Panc1 (cell line): Measurements from ENCODE around the gene MATCAP1. TPM values are rescaled to one million over a fixed set of nuclear protein-coding genes. Genes with fewer than 3 reads are reported as not detected.

Experiments
- ATAC-seq: fragments of 200-7000 bp; cut with Tn5 transposase; 2 replicates; pipeline ENCODE4 v1.9.1; 2020; ENCODE audit warnings: mild to moderate bottlenecking, moderate library complexity
- BruUV-seq: library from RNA; stranded (reverse); fragments of 400-500 nt; replicated peaks from 2 replicates; lab custom pipeline; 2021; lab: Mats Ljungman, UMichigan
- CTCF ChIA-PET: fragments of 300-600 bp; sonication (Branson Sonifier 250); formaldehyde crosslinking; loops from one replicate; lab custom pipeline; 2022; ENCODE audit warnings: antibody characterized with exemption; lab: Charles Lee
- POLR2A ChIA-PET: fragments of 300-600 bp; sonication (Branson Sonifier 250); formaldehyde crosslinking; loops from one replicate; lab custom pipeline; 2022; ENCODE audit warnings: antibody characterized with exemption; lab: Charles Lee
- DNase-seq: peaks from one replicate; pipeline ENCODE4 v3.0.0-alpha.2; 2010; ENCODE audit warnings: low read depth, low spot score
- H3K27ac ChIP-seq: 2 replicates; pipeline ENCODE4 v1.5.1; 2011; ENCODE audit warnings: mild to moderate bottlenecking, low read length, inconsistent platforms
- H3K27me3 ChIP-seq: fragments of 200-500 bp; sonication (Bioruptor generic); 2 replicates; pipeline ENCODE4 v1.6.0; 2014; ENCODE audit warnings: low read length, inconsistent platforms; ENCODE audit not compliant: control insufficient read depth, insufficient read depth
- H3K36me3 ChIP-seq: fragments of 200-500 bp; sonication (Bioruptor generic); 2 replicates; pipeline ENCODE4 v1.5.1; 2014; ENCODE audit warnings: inconsistent platforms, mild to moderate bottlenecking, low read length, moderate library complexity; ENCODE audit not compliant: control insufficient read depth, insufficient read depth
- H3K4me1 ChIP-seq: 2 replicates; pipeline ENCODE4 v1.5.1; 2011; ENCODE audit warnings: inconsistent platforms, mild to moderate bottlenecking, low read length, moderate library complexity; ENCODE audit not compliant: control insufficient read depth, insufficient read depth
- H3K4me3 ChIP-seq, 2 experiments: 2 replicates each; pipeline ENCODE4 v1.5.1; 2011 to 2012; ENCODE audit warnings: low read depth in 2 of 2, low read length in 2 of 2, mild to moderate bottlenecking in 2 of 2, inconsistent platforms in 1 of 2, moderate library complexity in 1 of 2
- H3K9me3 ChIP-seq: fragments of 200-500 bp; sonication (Bioruptor generic); 2 replicates; pipeline ENCODE4 v1.5.1; 2014; ENCODE audit warnings: low read depth, mild to moderate bottlenecking, inconsistent platforms, low read length, moderate library complexity; ENCODE audit not compliant: control insufficient read depth, insufficient read depth
- POLR2AphosphoS5 ChIP-seq: IDR thresholded peaks from 2 replicates; pipeline ENCODE4 v1.6.1; 2012; ENCODE audit warnings: mild to moderate bottlenecking, low read depth, low read length, moderate library complexity
- SIN3A ChIP-seq: IDR thresholded peaks from 2 replicates; pipeline ENCODE4 v1.6.1; 2012; ENCODE audit warnings: low read depth, mild to moderate bottlenecking, low read length, moderate library complexity, borderline replicate concordance; ENCODE audit not compliant: insufficient read depth
- TCF7L2 ChIP-seq: IDR thresholded peaks from 2 replicates; pipeline ENCODE4 v1.6.1; 2011; ENCODE audit warnings: mild to moderate bottlenecking, low read depth, low read length, inconsistent platforms
- in situ Hi-C: cut with HindIII; loops from 2 replicates; pipeline ENCODE4 v1.10.0; 2016; ENCODE audit warnings: low sequenced_read_pairs, low pct_unique_long_range_greater_than_20kb
- intact Hi-C: fragments of 100-400 bp; cut with micrococcal nuclease; formaldehyde crosslinking; loops from one replicate; pipeline ENCODE4 v1.10.0; 2022; ENCODE audit not compliant: unreplicated experiment
- total RNA-seq: library from RNA; stranded (reverse); gene quantifications from one replicate; pipeline ENCODE4 v1.2.1, GENCODE V29; 2021; ENCODE audit not compliant: unreplicated experiment
- TF ChIP-seq, protein P1 (sequence below): fragments of 450-650 bp; IDR thresholded peaks from 2 replicates; pipeline ENCODE4 v1.5.1; 2017; ENCODE audit warnings: mild to moderate bottlenecking
- TF ChIP-seq, protein P2 (sequence below), 2 experiments: IDR thresholded peaks; 2 replicates each; pipeline ENCODE4 v1.6.1; 2011 to 2012; ENCODE audit warnings: low read depth in 2 of 2, control low read depth in 1 of 2, low read length in 1 of 2, mild to moderate bottlenecking in 1 of 2, moderate library complexity in 1 of 2; ENCODE audit not compliant: insufficient read depth in 1 of 2

MATCAP1 gene
- total RNA-seq, 1 experiment from 2014 or later: 13.9 TPM

DNA sequence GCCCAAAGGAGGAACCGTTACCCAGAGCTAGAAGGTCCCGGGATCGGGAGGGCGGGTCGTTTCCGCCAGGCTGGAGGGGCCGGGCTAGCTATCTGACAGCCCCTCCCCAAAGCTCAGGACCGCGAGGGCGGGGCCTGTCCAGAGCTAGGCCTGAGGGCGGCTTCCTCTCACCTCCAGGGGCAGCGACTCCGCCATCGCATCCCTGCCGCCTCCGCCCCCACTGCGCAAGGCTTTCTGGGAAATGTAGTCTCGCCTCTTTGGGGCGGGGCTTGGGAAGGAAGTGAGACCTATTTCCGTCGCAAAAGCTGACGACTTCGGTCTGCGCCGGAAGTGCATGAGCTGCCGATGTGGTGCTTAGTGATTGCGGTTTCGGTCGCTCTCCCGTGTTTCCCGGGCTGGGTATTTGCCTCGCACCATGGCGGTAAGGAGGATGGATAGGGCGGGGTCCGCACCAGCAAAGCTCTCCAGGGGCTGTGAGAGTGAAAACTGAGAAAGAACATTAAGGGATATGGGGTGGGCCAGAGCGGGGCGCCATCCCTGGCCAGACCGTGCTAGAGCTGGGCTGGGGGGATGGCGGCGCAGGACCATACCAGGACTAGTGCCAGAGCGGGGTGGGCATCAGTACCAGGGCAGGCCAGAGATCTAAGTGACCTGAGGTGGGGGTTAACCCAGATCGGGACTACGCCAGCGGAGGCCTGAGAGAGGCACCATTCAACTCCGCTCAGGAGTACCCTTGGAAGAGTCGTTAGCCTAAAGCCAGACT, 43.2 kb upstream of the MATCAP1 start, which contains the start of gene TMEM208:
Gene TMEM208 (plus strand): TSS at position 327 of the 763 bp plus-strand sequence. CDS start 89 bp downstream, at position 416.
- peak within 1 kb of the TSS; percentile 88 for H3K27ac ChIP-seq
- intact Hi-C loops (no loop called here), in situ Hi-C loops (no loop called here)
- H3K4me1 ChIP-seq: peaks cover 4% of the 10 kb centered on the region; the same call in 1 of the 2 replicates
- H3K9me3 ChIP-seq: no peaks in the 10 kb centered on the region
- H3K27me3 ChIP-seq: no peaks in the 10 kb centered on the region
- DNase-seq (peak; percentile 84), ATAC-seq (peak; percentile 96)
- ChIA-PET CTCF (interaction anchor here (0.6 to 1.2 kb wide), 2 partner anchors 29 to 100 kb away, joined by 3 to 4 read pairs; partner anchors contain the start of genes KCTD19 and LRRC36), POLR2A (interaction anchor here (0.5 to 0.6 kb wide), 2 partner anchors 8 to 231 kb away, joined by 3 to 9 read pairs; no protein-coding TSS in a partner anchor)
- peaks cover 5% of the 10 kb centered on the region; the same call in 1 of the 2 replicates for H3K36me3 ChIP-seq
- TF ChIP-seq TCF7L2 (no peak), POLR2AphosphoS5 (peak; percentile 72; the same call in 1 of the 2 replicates), SIN3A (no peak)
- TF ChIP-seq, protein P1, sequence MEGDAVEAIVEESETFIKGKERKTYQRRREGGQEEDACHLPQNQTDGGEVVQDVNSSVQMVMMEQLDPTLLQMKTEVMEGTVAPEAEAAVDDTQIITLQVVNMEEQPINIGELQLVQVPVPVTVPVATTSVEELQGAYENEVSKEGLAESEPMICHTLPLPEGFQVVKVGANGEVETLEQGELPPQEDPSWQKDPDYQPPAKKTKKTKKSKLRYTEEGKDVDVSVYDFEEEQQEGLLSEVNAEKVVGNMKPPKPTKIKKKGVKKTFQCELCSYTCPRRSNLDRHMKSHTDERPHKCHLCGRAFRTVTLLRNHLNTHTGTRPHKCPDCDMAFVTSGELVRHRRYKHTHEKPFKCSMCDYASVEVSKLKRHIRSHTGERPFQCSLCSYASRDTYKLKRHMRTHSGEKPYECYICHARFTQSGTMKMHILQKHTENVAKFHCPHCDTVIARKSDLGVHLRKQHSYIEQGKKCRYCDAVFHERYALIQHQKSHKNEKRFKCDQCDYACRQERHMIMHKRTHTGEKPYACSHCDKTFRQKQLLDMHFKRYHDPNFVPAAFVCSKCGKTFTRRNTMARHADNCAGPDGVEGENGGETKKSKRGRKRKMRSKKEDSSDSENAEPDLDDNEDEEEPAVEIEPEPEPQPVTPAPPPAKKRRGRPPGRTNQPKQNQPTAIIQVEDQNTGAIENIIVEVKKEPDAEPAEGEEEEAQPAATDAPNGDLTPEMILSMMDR: no peak; the same call in 1 of the 2 replicates
- TF ChIP-seq, protein P2, sequence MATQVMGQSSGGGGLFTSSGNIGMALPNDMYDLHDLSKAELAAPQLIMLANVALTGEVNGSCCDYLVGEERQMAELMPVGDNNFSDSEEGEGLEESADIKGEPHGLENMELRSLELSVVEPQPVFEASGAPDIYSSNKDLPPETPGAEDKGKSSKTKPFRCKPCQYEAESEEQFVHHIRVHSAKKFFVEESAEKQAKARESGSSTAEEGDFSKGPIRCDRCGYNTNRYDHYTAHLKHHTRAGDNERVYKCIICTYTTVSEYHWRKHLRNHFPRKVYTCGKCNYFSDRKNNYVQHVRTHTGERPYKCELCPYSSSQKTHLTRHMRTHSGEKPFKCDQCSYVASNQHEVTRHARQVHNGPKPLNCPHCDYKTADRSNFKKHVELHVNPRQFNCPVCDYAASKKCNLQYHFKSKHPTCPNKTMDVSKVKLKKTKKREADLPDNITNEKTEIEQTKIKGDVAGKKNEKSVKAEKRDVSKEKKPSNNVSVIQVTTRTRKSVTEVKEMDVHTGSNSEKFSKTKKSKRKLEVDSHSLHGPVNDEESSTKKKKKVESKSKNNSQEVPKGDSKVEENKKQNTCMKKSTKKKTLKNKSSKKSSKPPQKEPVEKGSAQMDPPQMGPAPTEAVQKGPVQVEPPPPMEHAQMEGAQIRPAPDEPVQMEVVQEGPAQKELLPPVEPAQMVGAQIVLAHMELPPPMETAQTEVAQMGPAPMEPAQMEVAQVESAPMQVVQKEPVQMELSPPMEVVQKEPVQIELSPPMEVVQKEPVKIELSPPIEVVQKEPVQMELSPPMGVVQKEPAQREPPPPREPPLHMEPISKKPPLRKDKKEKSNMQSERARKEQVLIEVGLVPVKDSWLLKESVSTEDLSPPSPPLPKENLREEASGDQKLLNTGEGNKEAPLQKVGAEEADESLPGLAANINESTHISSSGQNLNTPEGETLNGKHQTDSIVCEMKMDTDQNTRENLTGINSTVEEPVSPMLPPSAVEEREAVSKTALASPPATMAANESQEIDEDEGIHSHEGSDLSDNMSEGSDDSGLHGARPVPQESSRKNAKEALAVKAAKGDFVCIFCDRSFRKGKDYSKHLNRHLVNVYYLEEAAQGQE (IDR thresholded peaks at IDR 0.05; ENCODE audit: insufficient read depth in 1 of 2, low read depth in 2 of 2, low read length in 1 of 2): no peak
- peak within 1 kb of the TSS; percentile 67 to 99 for H3K4me3 ChIP-seq
- BruUV-seq: no TSS peak

DNA sequence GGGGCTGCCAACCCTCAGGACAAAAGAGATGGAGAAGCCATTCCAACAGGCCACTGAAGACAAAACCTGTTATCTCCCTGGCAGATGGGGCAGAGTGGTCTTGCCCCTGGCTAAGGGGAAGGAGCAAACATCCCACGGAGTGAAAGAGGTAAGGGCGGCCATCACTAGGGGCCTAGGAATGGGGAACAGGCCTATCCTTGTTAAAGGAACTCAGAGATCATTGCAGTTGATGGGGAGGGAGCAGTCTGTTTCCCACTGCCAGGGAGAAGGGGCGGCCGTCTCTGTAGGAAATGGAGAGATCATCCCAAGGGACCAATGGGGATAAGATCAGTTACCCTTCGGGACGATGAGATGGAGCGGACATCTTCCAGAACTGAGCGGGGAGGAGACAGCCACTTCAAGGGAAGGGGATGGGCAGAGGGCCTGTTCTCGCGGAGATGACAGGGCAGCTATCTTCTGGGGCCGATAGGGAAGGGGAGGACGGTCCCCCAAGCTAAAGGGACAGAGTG, 42.6 kb upstream of the MATCAP1 start:
- no peak for TF ChIP-seq POLR2AphosphoS5
- TF ChIP-seq, protein P1: no peak
- no peak for TF ChIP-seq TCF7L2
- no peak for TF ChIP-seq SIN3A
- TF ChIP-seq, protein P2 (IDR thresholded peaks at IDR 0.05; ENCODE audit: insufficient read depth in 1 of 2, low read depth in 2 of 2, low read length in 1 of 2): no peak
- no peak for DNase-seq
- BruUV-seq: no TSS peak
- peaks cover 5% of the 10 kb centered on the region; the same call in 1 of the 2 replicates for H3K36me3 ChIP-seq
- in situ Hi-C loops: no loop called here
- H3K27ac ChIP-seq: peak overlapping the region; percentile 83
- H3K4me1 ChIP-seq: peaks cover 4% of the 10 kb centered on the region; the same call in 1 of the 2 replicates
- intact Hi-C loops: no loop called here
- POLR2A ChIA-PET: interaction anchor here (0.5 to 0.6 kb wide), 2 partner anchors 8 to 230 kb away, joined by 3 to 9 read pairs; no protein-coding TSS in a partner anchor
- CTCF ChIA-PET: interaction anchor here (0.6 to 1.2 kb wide), 2 partner anchors 28 to 100 kb away, joined by 3 to 4 read pairs; partner anchors contain the start of genes KCTD19 and LRRC36
- no peaks in the 10 kb centered on the region for H3K9me3 ChIP-seq
- H3K27me3 ChIP-seq: no peaks in the 10 kb centered on the region
- peak overlapping the region; percentile 67 to 99 for H3K4me3 ChIP-seq
- peak; percentile 1; the same call in 1 of the 2 replicates for ATAC-seq
